HG02642 (cell line): Measurements from ENCODE around the gene SMG5.
"Not testable (repeated sequence)": the region's sequence is repeated elsewhere in the genome, so short reads cannot be mapped to it uniquely, and the experiment has no call there.

ENCODE experiments used
- ATAC-seq: cut with Tn5 transposase; IDR thresholded peaks from one replicate; pipeline ENCODE4 v1.9.1; 2021; ENCODE audit warnings: mild to moderate bottlenecking; ENCODE audit not compliant: unreplicated experiment, poor library complexity

Gene SMG5

DNA sequence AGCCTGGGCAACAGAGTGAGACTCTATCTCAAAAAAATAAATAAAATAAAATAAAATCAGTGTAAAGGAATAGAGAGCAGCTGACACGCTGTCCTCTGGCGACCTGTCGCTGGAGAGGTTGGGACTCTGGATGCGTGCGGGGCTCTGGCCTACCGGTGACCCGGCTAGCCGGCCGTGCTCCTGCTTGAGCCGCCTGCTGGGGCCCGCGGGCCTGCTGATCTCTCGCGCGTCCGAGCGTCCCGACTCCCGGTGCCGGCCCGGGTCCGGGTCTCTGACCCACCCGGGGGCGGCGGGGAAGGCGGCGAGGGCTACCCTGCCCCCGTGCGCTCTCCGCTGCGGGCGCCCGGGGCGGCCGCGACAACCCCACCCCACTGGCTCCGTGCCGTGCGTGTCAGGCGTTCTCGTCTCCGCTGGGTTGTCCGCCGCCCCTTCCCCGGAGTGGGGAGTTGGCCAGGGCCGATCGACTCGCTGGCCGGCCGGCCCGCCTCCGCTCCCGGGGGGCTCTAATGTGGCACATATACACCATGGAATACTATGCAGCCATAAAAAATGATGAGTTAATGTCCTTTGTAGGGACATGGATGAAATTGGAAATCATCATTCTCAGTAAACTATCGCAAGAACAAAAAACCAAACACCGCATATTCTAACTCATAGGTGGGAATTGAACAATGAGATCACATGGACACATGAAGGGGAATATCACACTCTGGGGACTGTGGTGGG is 66.1 kb downstream of the SMG5 start:
- ATAC-seq: not testable (repeated sequence)

GRCh38 chr1:156214024-156214748 is 68.4 kb downstream of the SMG5 start:
- no peak for ATAC-seq

- no peak for ATAC-seq
These were observed 69.0 kb downstream of the SMG5 start for GRCh38 chr1:156213644-156213966.

- ATAC-seq: peak; percentile 92
These were observed 69.6 kb downstream of the SMG5 start, which contains the start of gene PMF1 for GRCh38 chr1:156212833-156213643. PMF1 (plus strand) TSS chr1:156213007; CDS start chr1:156213016, 9 bp downstream.

- ATAC-seq: no peak
These were observed 70.5 kb downstream of the SMG5 start for GRCh38 chr1:156212130-156212529.

DNA sequence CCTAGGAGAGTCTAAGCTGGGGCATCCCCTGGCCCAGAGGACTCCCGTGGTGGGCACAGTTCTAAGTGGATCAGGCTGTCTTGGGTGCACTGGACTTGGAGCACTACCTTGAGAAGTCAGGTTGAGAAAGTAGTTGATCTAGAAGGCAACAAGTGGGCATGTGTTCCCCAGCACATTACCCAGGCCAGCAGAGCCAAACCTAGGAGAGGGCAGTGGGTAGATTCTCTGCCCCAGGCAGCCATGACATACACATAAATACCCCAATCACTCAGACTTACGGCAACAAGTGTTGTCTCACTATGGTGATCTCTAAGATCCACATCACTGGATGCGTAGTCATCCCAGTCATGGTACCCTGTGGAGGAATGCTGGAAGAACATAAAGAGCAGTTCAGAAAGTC is 71.4 kb downstream of the SMG5 start:
- no peak for ATAC-seq

GRCh38 chr1:156204686-156205085 is 77.9 kb downstream of the SMG5 start:
- ATAC-seq: no peak

DNA sequence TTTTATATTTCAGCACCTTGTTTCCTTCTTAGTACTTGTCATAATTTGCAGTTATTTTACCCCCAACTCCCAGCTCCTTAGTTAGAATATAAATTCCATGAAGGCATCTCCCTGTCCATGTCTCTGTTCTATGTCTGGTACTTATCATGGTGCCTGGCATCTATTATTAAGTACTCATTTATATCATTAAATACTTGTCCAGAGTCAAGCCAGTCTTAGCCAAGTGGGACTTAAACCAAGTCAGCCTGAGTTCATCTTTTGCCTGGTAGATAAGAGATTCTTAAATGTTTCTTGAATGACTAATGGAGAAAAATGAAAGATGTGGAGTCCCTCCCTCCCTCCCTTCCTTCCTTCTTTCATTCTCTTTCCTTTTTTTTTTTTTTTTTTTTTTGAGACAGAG is 79.3 kb downstream of the SMG5 start:
- ATAC-seq: no peak

- no peak for ATAC-seq
These were observed 82.6 kb downstream of the SMG5 start for GRCh38 chr1:156200044-156200443.
